ENCODE measurements around the gene DENND1C. TPM values are rescaled to one million over a fixed set of nuclear protein-coding genes. Genes with fewer than 3 reads are reported as not detected.

The DENND1C gene
- total and polyA plus RNA-seq, 2 of the 8 experiments (the other 6 are each of a cell fraction or from before 2014, with no cell fraction given) = 3.6 to 4.0 TPM

DNA sequence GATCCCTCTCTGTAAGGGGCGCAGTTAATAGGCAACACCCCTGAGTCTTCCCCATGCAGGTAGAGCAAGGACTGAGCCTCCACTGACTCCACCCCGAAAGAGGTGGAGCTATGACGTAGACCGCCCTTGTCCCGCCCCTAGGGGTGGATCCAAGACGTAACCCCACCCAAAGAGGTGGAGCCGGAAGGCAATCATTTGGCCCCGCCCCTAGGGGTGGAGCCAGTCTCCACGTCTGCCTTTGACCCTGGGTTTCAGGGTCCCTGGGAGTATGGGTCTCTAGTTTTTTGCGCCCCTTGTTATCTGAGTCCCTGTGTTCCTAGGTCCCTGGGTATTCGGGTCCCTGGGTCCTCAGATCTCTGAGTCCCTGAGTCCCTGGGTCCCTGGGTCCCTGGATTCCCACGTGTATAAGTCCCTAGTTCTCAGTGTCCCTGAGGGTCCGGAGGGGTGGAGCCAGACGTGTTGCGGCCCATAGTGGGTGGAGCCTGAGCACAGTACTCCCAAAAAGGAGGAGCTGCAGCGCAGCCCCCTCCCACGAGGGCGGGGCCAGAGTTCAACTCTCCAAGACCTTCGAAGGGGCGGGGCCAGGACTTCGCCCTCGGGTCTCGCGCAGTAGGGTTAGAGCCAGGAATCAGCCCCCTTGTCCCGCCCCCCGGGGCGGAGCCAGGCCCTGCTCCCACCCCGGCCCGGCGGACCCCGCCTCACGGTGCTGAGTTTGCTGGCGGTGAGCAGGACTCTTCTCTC is 5.3 kb downstream of the DENND1C start:
- peak; percentile 99 for FAIRE-seq
- H2AK5ac ChIP-seq (ENCODE audit: low read depth, low read length) = no peak overlapping the region
- H3K4me2 ChIP-seq (ENCODE audit: insufficient read depth in 1 of 2, low read depth in 2 of 2, low read length in 2 of 2) = peak overlapping the region; percentile 85 to 99
- peak; percentile 79 for TF ChIP-seq SP1 (IDR thresholded peaks at IDR 0.05; ENCODE audit: low read depth, low read length)
- peak; percentile 41; the same call in 1 of the 2 replicates for TF ChIP-seq TBP (IDR thresholded peaks at IDR 0.05; ENCODE audit: low read depth, low read length)
- no peak for TF ChIP-seq RBBP5 (IDR thresholded peaks at IDR 0.05; ENCODE audit: borderline replicate concordance, low read depth, low read length)
- no peak for TF ChIP-seq BRCA1 (IDR thresholded peaks at IDR 0.05; ENCODE audit: low read depth, low read length)
- TF ChIP-seq EGR1 (IDR thresholded peaks at IDR 0.05; ENCODE audit: borderline replicate concordance, low read depth, low read length) = no peak
- peak; percentile 28; the same call in 1 of the 2 replicates for TF ChIP-seq POLR2AphosphoS5 (IDR thresholded peaks at IDR 0.05; ENCODE audit: low read depth, low read length)
- no peak for TF ChIP-seq RFX5 (IDR thresholded peaks at IDR 0.05; ENCODE audit: borderline replicate concordance, low read depth, low read length)
- TF ChIP-seq SP4 (IDR thresholded peaks at IDR 0.05; ENCODE audit: low read length) = peak; percentile 93
- no peak for TF ChIP-seq TCF12 (IDR thresholded peaks at IDR 0.05; ENCODE audit: low read depth, low read length)
- TF ChIP-seq FOSL1 (IDR thresholded peaks at IDR 0.05; ENCODE audit: insufficient read depth, low read depth, low read length) = no peak
- TF ChIP-seq, protein P1, sequence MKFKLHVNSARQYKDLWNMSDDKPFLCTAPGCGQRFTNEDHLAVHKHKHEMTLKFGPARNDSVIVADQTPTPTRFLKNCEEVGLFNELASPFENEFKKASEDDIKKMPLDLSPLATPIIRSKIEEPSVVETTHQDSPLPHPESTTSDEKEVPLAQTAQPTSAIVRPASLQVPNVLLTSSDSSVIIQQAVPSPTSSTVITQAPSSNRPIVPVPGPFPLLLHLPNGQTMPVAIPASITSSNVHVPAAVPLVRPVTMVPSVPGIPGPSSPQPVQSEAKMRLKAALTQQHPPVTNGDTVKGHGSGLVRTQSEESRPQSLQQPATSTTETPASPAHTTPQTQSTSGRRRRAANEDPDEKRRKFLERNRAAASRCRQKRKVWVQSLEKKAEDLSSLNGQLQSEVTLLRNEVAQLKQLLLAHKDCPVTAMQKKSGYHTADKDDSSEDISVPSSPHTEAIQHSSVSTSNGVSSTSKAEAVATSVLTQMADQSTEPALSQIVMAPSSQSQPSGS (IDR thresholded peaks at IDR 0.05; ENCODE audit: low read length) = no peak

More for the DNA sequence above, 5.3 kb downstream of the DENND1C start:
- no peaks in the 10 kb centered on the region for H3K9me3 ChIP-seq (ENCODE audit: insufficient read depth in 2 of 2, low read depth in 1 of 2, low read length in 1 of 2)
- ChIA-PET CTCF (ENCODE audit: partially characterized antibody) (interaction anchor here (0.5 to 2.3 kb wide), 8 partner anchors 13 to 293 kb away, joined by 3 to 6 read pairs (median 4); partner anchors contain the start of gene TUBB4A), POLR2A (ENCODE audit: partially characterized antibody) (interaction anchor here (0.9 to 1.6 kb wide), 12 partner anchors 9 to 261 kb away, joined by 3 to 9 read pairs (median 4); partner anchors contain the start of genes CRB3, KHSRP, TNFSF9 and TUBB4A)
- H3K27ac ChIP-seq (ENCODE audit: low read depth, low read length) = 0 out of 2 replicates have a peak overlapping the region, but pooled peaks have one; percentile 13
- H4K91ac ChIP-seq (replicated peaks; ENCODE audit: insufficient read length, low read length) = no peak overlapping the region
- no peak overlapping the region for H2BK15ac ChIP-seq (ENCODE audit: low read length)
- no peak overlapping the region; the same call in 1 of the 2 replicates for H2BK5ac ChIP-seq (ENCODE audit: low read depth, low read length)
- no peaks in the 10 kb centered on the region for H3K36me3 ChIP-seq (ENCODE audit: control insufficient read depth in 2 of 4, insufficient read depth in 4 of 4, low read length in 3 of 4)
- peak overlapping the region; percentile 96 for H2AFZ ChIP-seq (ENCODE audit: low read length)
- peaks cover 16% of the 10 kb centered on the region for H3K23me2 ChIP-seq (ENCODE audit: low read depth, low read length)
- H3K18ac ChIP-seq (ENCODE audit: extremely low read depth, low read length) = 0 out of 2 replicates have a peak overlapping the region, but pooled peaks have one; percentile 56
- H3K79me1 ChIP-seq (ENCODE audit: low read depth, low read length) = no peaks in the 10 kb centered on the region
- H3K14ac ChIP-seq (ENCODE audit: insufficient read length) = no peak overlapping the region
- H3K79me2 ChIP-seq (ENCODE audit: control insufficient read depth in 1 of 2, insufficient read depth in 2 of 2, low read length in 2 of 2) = no peaks in the 10 kb centered on the region
- H3K4me3 ChIP-seq (ENCODE audit: extremely low read depth in 1 of 4, insufficient read depth in 2 of 4, low read depth in 3 of 4, low read length in 4 of 4) = peak overlapping the region; percentile 54 to 71 (median 61); a peak in 7 of 8 replicates
- H3K4me1 ChIP-seq (replicated peaks in 1 of 4; ENCODE audit: control insufficient read depth in 3 of 4, insufficient read depth in 4 of 4, low read length in 3 of 4) = peaks cover 0 to 12% (median 6%) of the 10 kb centered on the region in 4 experiments; a peak in 5 of 7 replicates
- DNase-seq (ENCODE audit: low read depth in 1 of 2, low spot score in 2 of 2) = peak; percentile 99 to 100
- H3K4ac ChIP-seq (replicated peaks; ENCODE audit: insufficient read length, low read depth, low read length) = no peak overlapping the region
- peaks cover 0 to 16% (median 9%) of the 10 kb centered on the region in 4 experiments; a peak in 6 of 7 replicates for H3K27me3 ChIP-seq (replicated peaks in 1 of 4; ENCODE audit: control insufficient read depth in 3 of 4, extremely low read depth in 1 of 4, insufficient read depth in 3 of 4, low read length in 3 of 4)
- H3K56ac ChIP-seq (replicated peaks; ENCODE audit: insufficient read length, low read depth, low read length) = no peak overlapping the region
- H4K5ac ChIP-seq (ENCODE audit: insufficient read length, low read depth, low read length) = no peak overlapping the region
- H2BK20ac ChIP-seq (ENCODE audit: low read length) = no peak overlapping the region
- H3K23ac ChIP-seq (ENCODE audit: insufficient read length) = no peak overlapping the region
- H2BK12ac ChIP-seq (ENCODE audit: low read depth, low read length) = no peak overlapping the region
- peak overlapping the region in 1 of 4 experiments; percentile 26; a peak in 1 of 7 replicates for H3K9ac ChIP-seq (replicated peaks in 1 of 4; ENCODE audit: extremely low read depth in 1 of 4, low read depth in 3 of 4, low read length in 3 of 4)
- peaks cover 0 to 3% of the 10 kb centered on the region in 2 experiments for H4K20me1 ChIP-seq (replicated peaks in 1 of 2; ENCODE audit: control insufficient read depth in 1 of 2, insufficient read depth in 2 of 2, low read length in 2 of 2)
- H2BK120ac ChIP-seq (replicated peaks; ENCODE audit: low read depth, low read length) = no peak overlapping the region
- WGBS, 2 experiments (ENCODE audit: extremely low coverage in 1 of 2, insufficient coverage in 1 of 2, insufficient read length in 1 of 2, insufficient replicate concordance in 2 of 2, low coverage in 1 of 2, low lambda C conversion rate in 2 of 2, missing lambda C conversion rate in 1 of 2) = 2% methylated on average over 19 of the region's 33 CpGs; no CpG with 5 or more reads in 1 of the 2 experiments
- no peak overlapping the region for H4K8ac ChIP-seq (ENCODE audit: extremely low read depth, insufficient read depth, low read length)
